GM12891 (cell line): Measurements from ENCODE around the gene PPP1R14D.

Source experiments
- POLR2A ChIP-seq: IDR thresholded peaks from 2 replicates; pipeline ENCODE4 v1.6.1; 2011; ENCODE audit warnings: low read depth, low read length, control low read depth
- POLR2AphosphoS5 ChIP-seq: IDR thresholded peaks from 2 replicates; pipeline ENCODE4 v1.6.1; 2011; ENCODE audit warnings: low read depth, low read length, control low read depth
- POU2F2 ChIP-seq: IDR thresholded peaks from 2 replicates; pipeline ENCODE4 v1.6.1; 2011; ENCODE audit warnings: low read depth, mild to moderate bottlenecking, control low read depth, low read length, moderate library complexity
- TAF1 ChIP-seq: IDR thresholded peaks from 2 replicates; pipeline ENCODE4 v1.6.1; 2011; ENCODE audit warnings: low read depth, low read length, control low read depth

GRCh38 chr15:40841741-40842140 is 13.2 kb upstream of the PPP1R14D start:
- TF ChIP-seq TAF1 (no peak), POLR2A (no peak), POU2F2 (no peak), POLR2AphosphoS5 (no peak)
